OCI-M1 (cell line): ENCODE results near the gene PYCARD.
"Not testable (repeated sequence)": the region's sequence is repeated elsewhere in the genome, so short reads cannot be mapped to it uniquely, and the experiment has no call there.

Experiments used
- DNase-seq: peaks from one replicate; lab custom pipeline; 2025; lab: John Stamatoyannopoulos, UW

The PYCARD gene

GRCh38 chr16:31215287-31216162 is 13.0 kb upstream of the PYCARD start:
- peak; percentile 45 for DNase-seq

- no peak for DNase-seq
These were observed 12.2 kb upstream of the PYCARD start for GRCh38 chr16:31214708-31215286.

- DNase-seq = no peak
These were observed 11.5 kb upstream of the PYCARD start, which contains the start of gene TRIM72 for GRCh38 chr16:31213877-31214707. TSS of gene TRIM72 (plus strand) at chr16:31214119. CDS start at chr16:31214739, 620 bp downstream.

- no peak for DNase-seq
These were observed 10.8 kb upstream of the PYCARD start for GRCh38 chr16:31213342-31213741.

- peak; percentile 18 for DNase-seq
These were observed 4.2 kb upstream of the PYCARD start for GRCh38 chr16:31206776-31207175.

GRCh38 chr16:31204871-31205666 is 2.5 kb upstream of the PYCARD start:
- no peak for DNase-seq

GRCh38 chr16:31201582-31202413 is 762 bp downstream of the PYCARD start:
- DNase-seq = peak; percentile 46

GRCh38 chr16:31200821-31201568 is 1.6 kb downstream of the PYCARD start:
- DNase-seq = peak; percentile 82

- not testable (repeated sequence) for DNase-seq
These were observed 2.4 kb downstream of the PYCARD start for GRCh38 chr16:31200111-31200510.

GRCh38 chr16:31199430-31200041 is 3.0 kb downstream of the PYCARD start:
- DNase-seq = no peak

GRCh38 chr16:31198207-31198882 is 4.2 kb downstream of the PYCARD start:
- no peak for DNase-seq

GRCh38 chr16:31196324-31197088 is 6.1 kb downstream of the PYCARD start:
- no peak for DNase-seq

GRCh38 chr16:31195861-31196260 is 6.7 kb downstream of the PYCARD start:
- DNase-seq = not testable (repeated sequence)

GRCh38 chr16:31194898-31195297 is 7.7 kb downstream of the PYCARD start:
- no peak for DNase-seq

- DNase-seq = no peak
These were observed 8.7 kb downstream of the PYCARD start for GRCh38 chr16:31193874-31194273.

- no peak for DNase-seq
These were observed 9.5 kb downstream of the PYCARD start for GRCh38 chr16:31192856-31193642.

- no peak for DNase-seq
These were observed 10.7 kb downstream of the PYCARD start for GRCh38 chr16:31191697-31192428.
